Posterior vena cava (tissue), 2 donors: ENCODE results near the gene ACTR8. TPM values are rescaled to one million over a fixed set of nuclear protein-coding genes. Genes with fewer than 3 reads are reported as not detected.

ENCODE experiments used
- DNase-seq: peaks from one replicate; pipeline ENCODE4 v3.0.0-alpha.2; 2020; ENCODE audit warnings: low spot score
- intact Hi-C, 2 donors: fragments of 100-400 bp; cut with DNase I; formaldehyde crosslinking; loops; one replicate each; pipeline versions ENCODE4 v1.14.1 to v1.14.2; 2022 to 2023
- total RNA-seq, 2 donors: library from RNA; stranded (reverse); fragmentation: NEBNext Ultra II Directional; extraction: Animal tissue kit (Norgen Biotek cat#: 25700); gene quantifications; one replicate each; pipeline ENCODE4 v1.2.1, GENCODE V29; 2021
- donor health status: DM: yes; HTN: yes; CAD: no.
- donor health status: DM: yes; HTN: yes; CAD: no.

Gene ACTR8
- total RNA-seq, 2 donors from 2014 or later: 20.9 to 22.0 TPM

- intact Hi-C loops: no loop called here
- DNase-seq: no peak
These were observed 39.3 kb downstream of the ACTR8 start for GRCh38 chr3:53842436-53843194.

DNA sequence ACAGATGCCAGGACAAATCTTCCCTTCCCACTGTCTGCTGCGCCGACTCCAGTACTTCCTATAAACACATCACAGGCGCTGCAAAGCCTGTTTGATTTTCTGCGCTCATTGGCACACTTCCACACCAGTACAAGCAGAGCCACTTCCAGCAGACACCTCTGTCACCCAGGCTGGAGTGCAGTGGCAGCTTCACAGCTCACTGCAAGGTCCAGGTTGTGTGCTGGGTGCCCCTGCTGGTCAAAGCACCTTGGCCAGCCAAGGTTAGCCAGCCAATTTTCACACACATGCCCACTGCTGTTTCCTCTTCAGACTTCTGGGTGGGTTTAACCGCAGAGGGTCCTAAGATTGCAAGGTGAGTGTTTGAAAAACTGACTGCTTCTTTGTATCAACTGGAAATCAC, 40.7 kb downstream of the ACTR8 start:
- intact Hi-C loops: no loop called here
- no peak for DNase-seq

- peak; percentile 68 for DNase-seq
These were observed 44.6 kb downstream of the ACTR8 start for GRCh38 chr3:53837331-53837730.

DNA sequence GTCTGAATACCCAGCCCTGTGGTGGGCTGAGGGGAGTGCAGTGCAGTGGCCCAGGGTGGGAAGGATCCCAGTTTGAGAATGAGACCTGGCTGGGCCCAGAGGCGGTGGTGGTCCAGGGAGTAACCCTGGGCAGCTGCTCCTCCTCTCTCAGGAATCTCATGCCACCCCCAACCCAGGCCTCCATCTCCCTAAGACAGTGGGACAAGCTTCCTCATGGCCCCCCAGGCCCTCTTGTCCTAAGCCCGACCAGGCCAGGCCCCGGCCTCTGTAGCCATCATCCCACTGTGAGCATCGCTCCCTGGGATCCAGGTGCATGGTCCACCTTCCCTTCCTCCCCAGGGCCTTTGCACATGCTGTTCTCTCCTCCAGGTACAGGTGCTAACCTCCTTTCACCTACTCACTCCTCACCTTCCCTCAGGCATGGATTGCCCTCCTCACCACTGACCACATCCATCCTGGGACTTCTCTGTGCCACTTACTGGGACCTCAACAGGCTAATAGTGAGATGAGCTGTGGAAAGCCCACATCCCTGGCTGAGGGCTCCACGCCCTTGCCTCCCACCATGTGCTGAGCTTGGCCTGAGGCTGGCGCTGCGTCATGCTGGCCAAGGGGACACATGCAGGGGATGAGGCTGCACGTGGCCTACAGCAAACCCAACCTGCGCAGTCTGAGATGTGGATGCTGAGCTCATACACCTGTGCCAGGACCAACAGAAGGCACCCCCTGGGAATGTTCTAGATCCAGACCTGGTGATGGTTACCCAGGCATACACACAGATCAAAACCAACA, 45.7 kb downstream of the ACTR8 start:
- intact Hi-C loops: no loop called here
- peak; percentile 66 for DNase-seq

More at GRCh38 chr3:53837331-53837730, 44.6 kb downstream of the ACTR8 start:
- intact Hi-C loops: no loop called here

DNA sequence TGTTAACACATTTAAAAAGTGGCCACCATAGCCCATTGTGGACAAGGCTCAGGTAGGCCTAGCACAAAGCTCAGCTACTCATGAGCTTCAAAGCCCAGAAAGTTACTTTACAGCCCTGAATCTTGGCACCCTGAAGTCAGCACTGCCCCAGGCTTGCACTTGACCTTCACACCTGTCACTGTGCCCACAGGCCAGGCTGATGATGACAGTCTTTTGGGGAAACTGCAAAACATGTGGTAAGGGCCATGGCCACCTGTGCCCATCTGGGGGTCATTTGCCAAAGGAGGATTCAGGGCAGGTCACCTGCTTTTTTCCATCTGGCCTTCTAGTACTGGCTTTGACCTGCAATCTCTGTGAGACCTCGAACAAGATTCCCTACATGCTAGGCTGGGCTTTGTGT, 46.7 kb downstream of the ACTR8 start:
- peak; percentile 34 for DNase-seq
- intact Hi-C loops: no loop called here

DNA sequence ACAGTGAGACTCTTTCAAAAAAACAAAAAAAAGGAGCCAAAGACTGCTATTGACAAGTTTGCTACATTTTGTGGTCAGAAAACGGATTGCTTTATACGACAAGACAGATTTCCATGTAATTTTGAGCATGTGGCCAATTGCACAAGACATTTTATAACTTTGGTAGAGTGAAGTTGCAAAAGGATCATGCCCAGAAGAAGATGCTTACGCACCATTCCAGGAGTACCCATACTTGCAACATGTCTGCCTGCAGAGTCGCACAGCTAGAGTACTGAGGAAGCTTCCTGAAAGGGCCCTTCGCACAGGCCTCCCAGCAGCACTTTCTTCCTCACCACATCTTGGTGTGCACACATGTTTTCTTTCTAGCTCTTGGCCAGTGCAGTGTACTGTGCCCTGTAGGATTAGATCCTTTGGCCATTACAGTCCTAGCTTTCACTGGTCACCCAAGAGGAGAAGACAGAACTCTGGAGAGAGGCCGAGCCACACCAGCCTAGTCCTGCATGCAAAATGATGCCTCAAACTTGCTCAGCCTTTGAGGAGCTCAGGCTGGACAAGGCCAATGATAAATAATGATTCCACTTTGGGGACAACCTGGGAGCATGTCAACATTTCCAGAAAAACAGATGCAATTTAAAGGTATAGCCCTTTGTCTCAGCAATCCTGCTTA, 47.4 kb downstream of the ACTR8 start:
- intact Hi-C loops: no loop called here
- peak; percentile 52 for DNase-seq

DNA sequence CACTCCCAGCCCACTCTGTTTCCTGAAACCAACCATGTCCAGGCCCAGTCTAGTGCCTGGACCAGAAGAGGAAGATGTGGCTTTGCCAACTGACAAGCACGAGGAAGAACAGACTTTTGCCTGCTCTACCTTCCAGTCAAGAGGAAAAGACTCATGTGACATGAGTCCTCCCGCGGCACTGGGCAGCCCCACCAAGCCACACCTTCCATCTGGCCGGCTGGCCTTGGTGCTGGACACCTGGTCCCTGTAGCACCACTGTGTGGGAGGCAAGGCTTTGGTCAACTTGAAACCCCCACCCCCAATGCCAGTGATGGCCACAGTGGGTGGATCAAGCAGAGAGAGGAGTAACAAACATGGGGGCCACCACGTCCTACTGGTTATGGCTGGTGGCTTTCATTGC, 48.3 kb downstream of the ACTR8 start:
- DNase-seq: peak; percentile 32
- intact Hi-C loops: no loop called here

DNA sequence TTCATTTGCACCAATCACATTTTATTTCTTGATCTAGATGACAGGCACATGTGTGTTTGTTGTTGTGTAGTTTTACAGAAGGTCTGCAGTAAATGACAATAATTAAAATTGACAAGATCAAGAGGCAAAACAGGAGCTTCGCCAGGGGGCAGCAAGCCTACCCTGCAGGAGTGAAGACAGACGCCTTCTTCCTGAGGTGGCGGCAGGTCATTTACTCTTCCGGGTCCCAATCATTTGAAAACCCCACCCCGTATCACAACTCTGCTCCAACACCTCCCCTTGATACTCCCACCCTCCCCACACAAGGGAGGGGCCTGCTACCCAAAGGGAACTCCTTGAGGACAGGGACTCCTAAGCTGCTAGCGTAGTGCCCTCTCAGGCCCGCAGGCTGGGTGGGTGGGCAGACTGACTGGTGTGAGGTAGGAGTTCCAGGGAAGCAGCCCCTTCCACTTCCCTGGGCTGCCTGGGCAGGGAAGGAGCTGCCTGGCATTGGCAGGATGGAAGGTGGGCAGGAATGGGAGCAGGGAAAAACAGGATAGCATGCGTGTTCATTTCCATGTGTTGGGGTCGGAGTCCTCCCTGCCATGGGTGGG, 48.8 kb downstream of the ACTR8 start:
- intact Hi-C loops: no loop called here
- peak; percentile 52 for DNase-seq

DNA sequence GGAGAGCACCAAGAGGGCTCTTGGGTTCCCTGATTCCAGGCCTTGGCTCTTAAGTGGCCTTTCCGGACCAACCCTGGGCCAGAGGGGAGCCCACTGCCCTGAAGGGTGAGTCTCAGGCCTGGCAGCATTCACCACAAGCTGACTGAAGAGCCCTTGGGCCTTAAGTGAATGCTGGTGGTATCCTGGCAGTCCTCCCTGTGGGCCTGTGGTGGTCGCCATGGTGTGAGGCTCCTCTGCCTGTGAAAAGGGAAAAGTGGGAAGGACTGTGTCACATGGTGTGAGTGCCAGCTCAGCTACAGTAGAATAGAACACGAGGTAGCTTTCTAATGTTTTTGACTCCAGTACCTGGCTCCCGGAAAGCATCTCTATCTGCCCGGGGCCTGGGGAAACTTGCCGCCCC, 51.0 kb downstream of the ACTR8 start:
- peak; percentile 13 for DNase-seq
- intact Hi-C loops: no loop called here

GRCh38 chr3:53829605-53830004, 52.3 kb downstream of the ACTR8 start:
- peak; percentile 41 for DNase-seq
- intact Hi-C loops: no loop called here

GRCh38 chr3:53828581-53828980, 53.4 kb downstream of the ACTR8 start:
- intact Hi-C loops: no loop called here
- DNase-seq: no peak

- intact Hi-C loops: no loop called here
- DNase-seq: no peak
These were observed 55.9 kb downstream of the ACTR8 start for GRCh38 chr3:53826048-53826447.

- DNase-seq: peak; percentile 11
- intact Hi-C loops: no loop called here
These were observed 57.2 kb downstream of the ACTR8 start for GRCh38 chr3:53824795-53825194.

DNA sequence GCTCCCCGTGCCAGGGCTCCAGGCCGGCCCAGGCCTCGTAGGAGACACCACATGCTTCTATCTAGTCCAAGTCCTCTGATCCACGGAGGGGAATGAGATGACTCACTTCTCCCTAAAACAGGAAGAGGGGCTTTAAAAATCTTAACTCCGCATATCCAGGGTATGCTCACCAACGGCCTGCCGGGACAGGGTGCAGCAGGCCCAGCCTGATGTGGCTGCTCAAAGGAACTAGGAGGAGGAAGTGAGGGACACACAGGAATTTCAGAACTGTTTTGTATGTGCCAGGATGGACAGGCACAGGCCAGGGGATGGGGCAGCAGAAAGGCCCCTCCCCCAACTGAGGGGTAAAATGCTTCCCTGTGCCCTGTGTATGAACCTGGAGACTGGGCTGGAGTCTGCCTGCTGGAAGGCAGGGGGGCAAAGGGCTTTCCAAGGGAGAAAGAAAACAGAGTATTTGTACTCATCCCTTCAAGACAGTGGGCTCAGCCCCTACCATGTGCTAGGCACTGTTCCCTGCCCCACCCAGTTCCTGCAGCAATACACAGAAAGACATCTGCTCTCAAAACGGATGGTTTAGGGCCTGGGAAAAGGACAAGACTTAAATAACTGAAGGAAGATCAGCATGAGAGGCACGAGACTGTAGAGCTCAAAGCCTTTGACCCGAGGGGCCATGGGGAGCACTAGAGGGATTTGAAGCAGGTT, 57.8 kb downstream of the ACTR8 start:
- peak; percentile 58 for DNase-seq
- intact Hi-C loops: no loop called here

DNA sequence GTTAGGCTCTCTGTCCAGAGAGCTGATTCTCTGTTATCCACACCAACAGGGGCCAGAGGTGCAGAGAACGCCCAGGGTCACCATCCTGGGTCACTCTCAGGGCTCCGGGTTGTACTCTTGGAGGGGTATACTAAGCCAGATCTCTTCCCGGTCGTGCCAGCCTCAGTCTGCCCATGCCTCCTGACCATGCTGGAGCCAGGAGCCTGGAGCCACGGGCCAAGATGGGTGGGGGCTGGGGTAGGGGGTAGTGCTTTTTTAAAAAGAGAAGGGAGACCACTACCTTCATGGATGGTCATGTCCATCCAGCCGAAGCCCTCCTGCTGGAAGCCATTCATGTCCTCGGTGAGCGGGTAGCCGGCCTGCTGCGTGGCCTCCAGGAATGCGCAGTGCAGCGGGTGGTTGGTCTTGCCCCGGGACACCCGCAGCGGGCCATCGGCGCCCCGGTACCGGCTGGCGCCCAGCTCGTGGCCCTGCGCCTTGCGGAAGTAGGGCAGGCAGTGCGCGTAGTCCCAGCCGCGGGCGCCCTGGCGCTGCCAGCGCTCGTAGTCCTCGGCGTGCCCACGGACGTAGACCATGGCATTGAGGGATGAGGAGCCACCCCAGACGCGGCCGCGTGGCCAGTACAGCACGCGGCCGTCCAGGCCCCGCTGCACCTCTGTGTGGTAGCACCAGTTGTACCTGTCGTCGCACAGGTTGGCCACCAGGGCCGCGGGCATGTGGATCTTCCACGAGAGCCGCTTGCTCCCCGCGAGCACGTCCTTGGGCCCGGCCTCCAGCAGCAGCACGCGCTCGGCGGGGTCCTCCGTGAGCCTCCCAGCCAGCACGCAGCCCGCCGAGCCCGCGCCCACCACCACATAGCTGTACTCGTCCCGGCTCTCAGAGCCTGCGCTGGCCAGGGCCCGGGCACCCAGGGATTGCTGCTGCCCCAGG, 58.7 kb downstream of the ACTR8 start:
- intact Hi-C loops: no loop called here
- peak; percentile 76 for DNase-seq

GRCh38 chr3:53822331-53822741, 59.6 kb downstream of the ACTR8 start:
- intact Hi-C loops: no loop called here
- DNase-seq: peak; percentile 56

- DNase-seq: peak; percentile 45
- intact Hi-C loops: no loop called here
These were observed 60.3 kb downstream of the ACTR8 start for GRCh38 chr3:53821631-53822121.
